Measurements from ENCODE around the gene SRSF7.

Gene SRSF7

GRCh38 chr2:38713338-38713737 lies 37.8 kb downstream of the SRSF7 start (continued):
- TF ChIP-seq ZNF792 (tag by site-specific recombination; IDR thresholded peaks at IDR 0.05) (no peak), ZFP37 (tag by site-specific recombination; IDR thresholded peaks at IDR 0.05) (no peak)

DNA sequence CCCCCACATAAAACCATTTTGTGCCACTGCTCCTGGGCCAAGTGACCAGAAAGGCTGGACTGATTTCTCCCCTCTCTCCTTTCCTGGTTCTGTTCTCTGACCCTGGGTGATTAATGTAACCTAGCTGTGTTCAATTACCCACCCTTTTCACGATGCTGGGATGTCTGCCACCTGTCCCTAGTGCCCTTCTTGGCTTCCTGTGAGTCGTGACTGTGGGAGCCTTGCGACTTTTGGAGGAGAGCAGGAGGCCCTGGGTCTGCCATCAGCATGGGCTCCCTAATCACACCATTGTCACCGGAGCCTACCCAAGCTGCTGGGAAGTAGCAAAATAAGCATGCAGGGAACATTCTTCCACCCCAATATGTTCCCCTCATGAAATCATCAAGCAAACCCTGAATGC lies 38.3 kb downstream of the SRSF7 start:
- CTCF ChIA-PET = interaction anchor here (0.6 to 1.0 kb wide), 2 partner anchors 9 to 11 kb away, joined by 5 read pairs; no protein-coding TSS in a partner anchor
- Histone ChIP-seq H3K4me1 (ENCODE audit: control insufficient read depth, insufficient read depth, low read length) (no peaks in the 10 kb centered on the region), H3K4me3 (ENCODE audit: low read depth, low read length) (no peak overlapping the region), H3K9me3 (ENCODE audit: control insufficient read depth, insufficient read depth, low read depth, low read length) (no peaks in the 10 kb centered on the region), H3K27ac (ENCODE audit: extremely low read depth, low read depth, low read length) (no peak overlapping the region), H3K36me3 (ENCODE audit: control insufficient read depth in 2 of 2, insufficient read depth in 1 of 2, low read length in 2 of 2) (peaks cover 0 to 8% of the 10 kb centered on the region in 2 experiments; a peak in 1 of 3 replicates)
- POLR2A ChIA-PET = no interaction called here
- TF ChIP-seq ZNF776 (tag by site-specific recombination; IDR thresholded peaks at IDR 0.05; ENCODE audit: borderline replicate concordance) (no peak), OSR2 (tag by site-specific recombination; IDR thresholded peaks at IDR 0.05) (no peak), HOXC10 (CRISPR knock-in tag; IDR thresholded peaks at IDR 0.05) (no peak), ZNF211 (tag by site-specific recombination; IDR thresholded peaks at IDR 0.05; ENCODE audit: low read depth) (no peak)

- CTCF ChIA-PET = no interaction called here
- TF ChIP-seq, protein P1, sequence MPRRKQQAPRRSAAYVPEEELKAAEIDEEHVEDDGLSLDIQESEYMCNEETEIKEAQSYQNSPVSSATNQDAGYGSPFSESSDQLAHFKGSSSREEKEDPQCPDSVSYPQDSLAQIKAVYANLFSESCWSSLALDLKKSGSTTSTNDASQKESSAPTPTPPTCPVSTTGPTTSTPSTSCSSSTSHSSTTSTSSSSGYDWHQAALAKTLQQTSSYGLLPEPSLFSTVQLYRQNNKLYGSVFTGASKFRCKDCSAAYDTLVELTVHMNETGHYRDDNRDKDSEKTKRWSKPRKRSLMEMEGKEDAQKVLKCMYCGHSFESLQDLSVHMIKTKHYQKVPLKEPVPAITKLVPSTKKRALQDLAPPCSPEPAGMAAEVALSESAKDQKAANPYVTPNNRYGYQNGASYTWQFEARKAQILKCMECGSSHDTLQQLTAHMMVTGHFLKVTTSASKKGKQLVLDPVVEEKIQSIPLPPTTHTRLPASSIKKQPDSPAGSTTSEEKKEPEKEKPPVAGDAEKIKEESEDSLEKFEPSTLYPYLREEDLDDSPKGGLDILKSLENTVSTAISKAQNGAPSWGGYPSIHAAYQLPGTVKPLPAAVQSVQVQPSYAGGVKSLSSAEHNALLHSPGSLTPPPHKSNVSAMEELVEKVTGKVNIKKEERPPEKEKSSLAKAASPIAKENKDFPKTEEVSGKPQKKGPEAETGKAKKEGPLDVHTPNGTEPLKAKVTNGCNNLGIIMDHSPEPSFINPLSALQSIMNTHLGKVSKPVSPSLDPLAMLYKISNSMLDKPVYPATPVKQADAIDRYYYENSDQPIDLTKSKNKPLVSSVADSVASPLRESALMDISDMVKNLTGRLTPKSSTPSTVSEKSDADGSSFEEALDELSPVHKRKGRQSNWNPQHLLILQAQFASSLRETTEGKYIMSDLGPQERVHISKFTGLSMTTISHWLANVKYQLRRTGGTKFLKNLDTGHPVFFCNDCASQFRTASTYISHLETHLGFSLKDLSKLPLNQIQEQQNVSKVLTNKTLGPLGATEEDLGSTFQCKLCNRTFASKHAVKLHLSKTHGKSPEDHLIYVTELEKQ (tag by site-specific recombination; IDR thresholded peaks at IDR 0.05; ENCODE audit: borderline replicate concordance) = no peak
- TF ChIP-seq ZNF138 (tag by site-specific recombination; IDR thresholded peaks at IDR 0.05; ENCODE audit: borderline replicate concordance) (no peak), ZNF133 (tag by site-specific recombination; IDR thresholded peaks at IDR 0.05) (no peak), ZNF664 (tag by site-specific recombination; IDR thresholded peaks at IDR 0.05) (no peak)
- TF ChIP-seq, protein P2, sequence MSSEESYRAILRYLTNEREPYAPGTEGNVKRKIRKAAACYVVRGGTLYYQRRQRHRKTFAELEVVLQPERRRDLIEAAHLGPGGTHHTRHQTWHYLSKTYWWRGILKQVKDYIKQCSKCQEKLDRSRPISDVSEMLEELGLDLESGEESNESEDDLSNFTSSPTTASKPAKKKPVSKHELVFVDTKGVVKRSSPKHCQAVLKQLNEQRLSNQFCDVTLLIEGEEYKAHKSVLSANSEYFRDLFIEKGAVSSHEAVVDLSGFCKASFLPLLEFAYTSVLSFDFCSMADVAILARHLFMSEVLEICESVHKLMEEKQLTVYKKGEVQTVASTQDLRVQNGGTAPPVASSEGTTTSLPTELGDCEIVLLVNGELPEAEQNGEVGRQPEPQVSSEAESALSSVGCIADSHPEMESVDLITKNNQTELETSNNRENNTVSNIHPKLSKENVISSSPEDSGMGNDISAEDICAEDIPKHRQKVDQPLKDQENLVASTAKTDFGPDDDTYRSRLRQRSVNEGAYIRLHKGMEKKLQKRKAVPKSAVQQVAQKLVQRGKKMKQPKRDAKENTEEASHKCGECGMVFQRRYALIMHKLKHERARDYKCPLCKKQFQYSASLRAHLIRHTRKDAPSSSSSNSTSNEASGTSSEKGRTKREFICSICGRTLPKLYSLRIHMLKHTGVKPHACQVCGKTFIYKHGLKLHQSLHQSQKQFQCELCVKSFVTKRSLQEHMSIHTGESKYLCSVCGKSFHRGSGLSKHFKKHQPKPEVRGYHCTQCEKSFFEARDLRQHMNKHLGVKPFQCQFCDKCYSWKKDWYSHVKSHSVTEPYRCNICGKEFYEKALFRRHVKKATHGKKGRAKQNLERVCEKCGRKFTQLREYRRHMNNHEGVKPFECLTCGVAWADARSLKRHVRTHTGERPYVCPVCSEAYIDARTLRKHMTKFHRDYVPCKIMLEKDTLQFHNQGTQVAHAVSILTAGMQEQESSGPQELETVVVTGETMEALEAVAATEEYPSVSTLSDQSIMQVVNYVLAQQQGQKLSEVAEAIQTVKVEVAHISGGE (tag by site-specific recombination; conservative IDR thresholded peaks at IDR 0.05; ENCODE audit: low read depth) = no peak
- H3K27ac ChIP-seq (ENCODE audit: extremely low read depth, low read depth, low read length) = no peak overlapping the region
- POLR2A ChIA-PET = no interaction called here
- no peaks in the 10 kb centered on the region for H3K9me3 ChIP-seq (ENCODE audit: control insufficient read depth, insufficient read depth, low read depth, low read length)
- peaks cover 0 to 8% of the 10 kb centered on the region in 2 experiments; a peak in 1 of 3 replicates for H3K36me3 ChIP-seq (ENCODE audit: control insufficient read depth in 2 of 2, insufficient read depth in 1 of 2, low read length in 2 of 2)
- H3K4me3 ChIP-seq (ENCODE audit: low read depth, low read length) = no peak overlapping the region
- no peaks in the 10 kb centered on the region for H3K4me1 ChIP-seq (ENCODE audit: control insufficient read depth, insufficient read depth, low read length)
Measured at GRCh38 chr2:38712413-38712812, 38.7 kb downstream of the SRSF7 start.

- H3K9me3 ChIP-seq (ENCODE audit: control insufficient read depth, insufficient read depth, low read depth, low read length) = no peaks in the 10 kb centered on the region
- no peak overlapping the region for H3K4me3 ChIP-seq (ENCODE audit: low read depth, low read length)
- H3K36me3 ChIP-seq (ENCODE audit: control insufficient read depth in 2 of 2, insufficient read depth in 1 of 2, low read length in 2 of 2) = peaks cover 0 to 8% of the 10 kb centered on the region in 2 experiments; a peak in 1 of 3 replicates
- ChIA-PET POLR2A (no interaction called here), CTCF (no interaction called here)
- H3K4me1 ChIP-seq (ENCODE audit: control insufficient read depth, insufficient read depth, low read length) = no peaks in the 10 kb centered on the region
- TF ChIP-seq, protein P3, sequence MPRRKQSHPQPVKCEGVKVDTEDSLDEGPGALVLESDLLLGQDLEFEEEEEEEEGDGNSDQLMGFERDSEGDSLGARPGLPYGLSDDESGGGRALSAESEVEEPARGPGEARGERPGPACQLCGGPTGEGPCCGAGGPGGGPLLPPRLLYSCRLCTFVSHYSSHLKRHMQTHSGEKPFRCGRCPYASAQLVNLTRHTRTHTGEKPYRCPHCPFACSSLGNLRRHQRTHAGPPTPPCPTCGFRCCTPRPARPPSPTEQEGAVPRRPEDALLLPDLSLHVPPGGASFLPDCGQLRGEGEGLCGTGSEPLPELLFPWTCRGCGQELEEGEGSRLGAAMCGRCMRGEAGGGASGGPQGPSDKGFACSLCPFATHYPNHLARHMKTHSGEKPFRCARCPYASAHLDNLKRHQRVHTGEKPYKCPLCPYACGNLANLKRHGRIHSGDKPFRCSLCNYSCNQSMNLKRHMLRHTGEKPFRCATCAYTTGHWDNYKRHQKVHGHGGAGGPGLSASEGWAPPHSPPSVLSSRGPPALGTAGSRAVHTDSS (tag by site-specific recombination; IDR thresholded peaks at IDR 0.05) = peak; percentile 78
- no peak for TF ChIP-seq ZNF133 (tag by site-specific recombination; IDR thresholded peaks at IDR 0.05)
- no peak overlapping the region for H3K27ac ChIP-seq (ENCODE audit: extremely low read depth, low read depth, low read length)
Measured at GRCh38 chr2:38711558-38711957, 39.6 kb downstream of the SRSF7 start.

Data from HEK293 (cell line).